Neural cell (in vitro differentiated cells): ENCODE measurements around the gene SGIP1. TPM values are rescaled to one million over a fixed set of nuclear protein-coding genes. Genes with fewer than 3 reads are reported as not detected.

Experiments
- H2AFZ ChIP-seq: fragments of 200-600, 300-800 bp; sonication (generic), shearing (Covaris generic); 2 replicates; pipeline ENCODE4 v1.6.0; 2014; ENCODE audit warnings: low read depth, mild to moderate bottlenecking, antibody characterized with exemption, low read length, moderate library complexity
- H3F3A ChIP-seq: fragments of 200-600 bp; shearing (Covaris generic); 2 replicates; pipeline ENCODE4 v1.6.1; 2016; ENCODE audit warnings: mild to moderate bottlenecking, moderate library complexity, mixed read lengths, antibody characterized with exemption, low read length; ENCODE audit not compliant: insufficient read depth, poor library complexity, severe bottlenecking
- H3K27ac ChIP-seq: fragments of 200-600, 300-800 bp; sonication (generic), shearing (Covaris generic); 2 replicates; pipeline ENCODE4 v1.5.1; 2014; ENCODE audit warnings: mild to moderate bottlenecking, low read length, moderate library complexity
- H3K27me3 ChIP-seq: fragments of 300-800, 200-600 bp; sonication (generic), shearing (Covaris generic); 2 replicates; pipeline ENCODE4 v1.6.0; 2014; ENCODE audit warnings: mild to moderate bottlenecking, low read depth, low read length, moderate library complexity; ENCODE audit not compliant: insufficient read depth
- H3K36me3 ChIP-seq: fragments of 300-800, 200-600 bp; sonication (generic), shearing (Covaris generic); 2 replicates; pipeline ENCODE4 v1.5.1; 2014; ENCODE audit warnings: mild to moderate bottlenecking, antibody characterized with exemption, low read length, moderate library complexity; ENCODE audit not compliant: insufficient read depth
- H3K4me2 ChIP-seq: fragments of 300-800, 200-600 bp; sonication (generic), shearing (Covaris generic); 2 replicates; pipeline ENCODE4 v1.6.0; 2014; ENCODE audit warnings: mild to moderate bottlenecking, low read length
- H3K4me3 ChIP-seq: fragments of 300-800, 200-600 bp; sonication (generic), shearing (Covaris generic); 2 replicates; pipeline ENCODE4 v1.5.1; 2014; ENCODE audit warnings: mild to moderate bottlenecking, low read length, moderate library complexity
- H3K79me2 ChIP-seq: fragments of 200-600 bp; shearing (Covaris generic); replicated peaks from 2 replicates; pipeline ENCODE4 v1.6.0; 2014; ENCODE audit warnings: mild to moderate bottlenecking, low read length, moderate library complexity; ENCODE audit not compliant: insufficient read depth
- H3K9ac ChIP-seq: fragments of 300-800, 200-600 bp; sonication (generic), shearing (Covaris generic); 2 replicates; pipeline ENCODE4 v1.6.1; 2016; ENCODE audit warnings: mild to moderate bottlenecking, low read length, mixed read lengths
- H3K9me2 ChIP-seq: fragments of 200-600 bp; shearing (Covaris generic); 2 replicates; pipeline ENCODE4 v1.6.1; 2016; ENCODE audit warnings: mild to moderate bottlenecking, low read length, mixed read lengths; ENCODE audit not compliant: insufficient read depth
- H3K9me3 ChIP-seq: fragments of 200-600, 300-800 bp; sonication (generic), shearing (Covaris generic); 2 replicates; pipeline ENCODE4 v1.6.1; 2016; ENCODE audit warnings: mild to moderate bottlenecking, mixed run types, low read length, moderate library complexity, mixed read lengths
- H4K20me1 ChIP-seq: fragments of 200-600 bp; shearing (Covaris generic); 2 replicates; pipeline ENCODE4 v1.6.1; 2016; ENCODE audit warnings: mild to moderate bottlenecking, mixed run types; ENCODE audit not compliant: insufficient read depth
- EP300 ChIP-seq: fragments of 450-650 bp; conservative IDR thresholded peaks from 2 replicates; pipeline ENCODE4 v1.6.1; 2014; ENCODE audit warnings: antibody characterized with exemption, mild to moderate bottlenecking, moderate library complexity; ENCODE audit not compliant: poor library complexity, severe bottlenecking
- MXI1 ChIP-seq: fragments of 450-650 bp; conservative IDR thresholded peaks from 2 replicates; pipeline ENCODE4 v1.6.1; 2014; ENCODE audit warnings: antibody characterized with exemption, mild to moderate bottlenecking; ENCODE audit not compliant: poor library complexity, severe bottlenecking
- POLR2AphosphoS5 ChIP-seq: IDR thresholded peaks from 2 replicates; pipeline ENCODE4 v1.6.1; 2012
- RAD21 ChIP-seq: fragments of 450-650 bp; conservative IDR thresholded peaks from 2 replicates; pipeline ENCODE4 v1.6.1; 2014; ENCODE audit warnings: antibody characterized with exemption, mild to moderate bottlenecking, moderate library complexity
- SMC3 ChIP-seq: fragments of 450-650 bp; conservative IDR thresholded peaks from 2 replicates; pipeline ENCODE4 v1.6.1; 2014; ENCODE audit warnings: antibody characterized with exemption, mild to moderate bottlenecking, moderate library complexity; ENCODE audit not compliant: poor library complexity
- TAF1 ChIP-seq: IDR thresholded peaks from 2 replicates; pipeline ENCODE4 v1.6.1; 2012; ENCODE audit warnings: low read depth
- polyA plus RNA-seq: library from polyadenylated mRNA; depleted of rRNA; stranded (reverse); fragments of >200 nt; gene quantifications from 2 replicates; pipeline ENCODE4 v1.2.3, GENCODE V29; 2014
- TF ChIP-seq, protein P1 (sequence below): IDR thresholded peaks from 2 replicates; pipeline ENCODE4 v1.6.1; 2012; ENCODE audit warnings: borderline replicate concordance

Gene SGIP1
- polyA plus RNA-seq, 1 donor from 2014 or later = 50.5 TPM

DNA sequence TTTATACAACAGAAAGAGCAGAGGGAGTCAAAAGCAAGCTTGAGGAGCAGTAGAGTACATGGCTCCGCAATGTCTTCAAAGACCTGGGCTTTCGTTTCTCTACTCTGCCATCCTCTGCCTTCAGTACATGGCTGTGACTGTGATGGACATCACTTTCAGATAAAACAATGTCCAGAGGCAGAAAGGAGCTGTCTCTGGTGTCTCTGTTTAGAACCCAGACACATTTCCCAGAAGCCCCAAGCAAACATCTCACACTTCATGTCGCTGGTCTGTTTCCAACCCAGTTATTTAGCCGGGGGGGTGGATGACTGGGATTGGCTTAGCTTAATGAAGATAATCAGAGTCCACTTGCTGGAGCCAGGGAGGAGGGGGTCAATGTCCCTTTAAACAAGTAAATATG is 25.6 kb downstream of the SGIP1 start:
- Histone ChIP-seq H3F3A (no peaks in the 10 kb centered on the region), H3K9ac (no peak overlapping the region), H3K27ac (no peak overlapping the region), H3K79me2 (no peaks in the 10 kb centered on the region), H3K4me2 (no peak overlapping the region), H4K20me1 (no peaks in the 10 kb centered on the region), H3K27me3 (no peaks in the 10 kb centered on the region), H2AFZ (no peak overlapping the region), H3K9me2 (no peaks in the 10 kb centered on the region), H3K9me3 (no peaks in the 10 kb centered on the region), H3K4me3 (no peak overlapping the region), H3K36me3 (no peaks in the 10 kb centered on the region)
- TF ChIP-seq SMC3 = no peak
- TF ChIP-seq RAD21 = no peak
- TF ChIP-seq, protein P1, sequence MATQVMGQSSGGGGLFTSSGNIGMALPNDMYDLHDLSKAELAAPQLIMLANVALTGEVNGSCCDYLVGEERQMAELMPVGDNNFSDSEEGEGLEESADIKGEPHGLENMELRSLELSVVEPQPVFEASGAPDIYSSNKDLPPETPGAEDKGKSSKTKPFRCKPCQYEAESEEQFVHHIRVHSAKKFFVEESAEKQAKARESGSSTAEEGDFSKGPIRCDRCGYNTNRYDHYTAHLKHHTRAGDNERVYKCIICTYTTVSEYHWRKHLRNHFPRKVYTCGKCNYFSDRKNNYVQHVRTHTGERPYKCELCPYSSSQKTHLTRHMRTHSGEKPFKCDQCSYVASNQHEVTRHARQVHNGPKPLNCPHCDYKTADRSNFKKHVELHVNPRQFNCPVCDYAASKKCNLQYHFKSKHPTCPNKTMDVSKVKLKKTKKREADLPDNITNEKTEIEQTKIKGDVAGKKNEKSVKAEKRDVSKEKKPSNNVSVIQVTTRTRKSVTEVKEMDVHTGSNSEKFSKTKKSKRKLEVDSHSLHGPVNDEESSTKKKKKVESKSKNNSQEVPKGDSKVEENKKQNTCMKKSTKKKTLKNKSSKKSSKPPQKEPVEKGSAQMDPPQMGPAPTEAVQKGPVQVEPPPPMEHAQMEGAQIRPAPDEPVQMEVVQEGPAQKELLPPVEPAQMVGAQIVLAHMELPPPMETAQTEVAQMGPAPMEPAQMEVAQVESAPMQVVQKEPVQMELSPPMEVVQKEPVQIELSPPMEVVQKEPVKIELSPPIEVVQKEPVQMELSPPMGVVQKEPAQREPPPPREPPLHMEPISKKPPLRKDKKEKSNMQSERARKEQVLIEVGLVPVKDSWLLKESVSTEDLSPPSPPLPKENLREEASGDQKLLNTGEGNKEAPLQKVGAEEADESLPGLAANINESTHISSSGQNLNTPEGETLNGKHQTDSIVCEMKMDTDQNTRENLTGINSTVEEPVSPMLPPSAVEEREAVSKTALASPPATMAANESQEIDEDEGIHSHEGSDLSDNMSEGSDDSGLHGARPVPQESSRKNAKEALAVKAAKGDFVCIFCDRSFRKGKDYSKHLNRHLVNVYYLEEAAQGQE = no peak
- no peak for TF ChIP-seq TAF1

DNA sequence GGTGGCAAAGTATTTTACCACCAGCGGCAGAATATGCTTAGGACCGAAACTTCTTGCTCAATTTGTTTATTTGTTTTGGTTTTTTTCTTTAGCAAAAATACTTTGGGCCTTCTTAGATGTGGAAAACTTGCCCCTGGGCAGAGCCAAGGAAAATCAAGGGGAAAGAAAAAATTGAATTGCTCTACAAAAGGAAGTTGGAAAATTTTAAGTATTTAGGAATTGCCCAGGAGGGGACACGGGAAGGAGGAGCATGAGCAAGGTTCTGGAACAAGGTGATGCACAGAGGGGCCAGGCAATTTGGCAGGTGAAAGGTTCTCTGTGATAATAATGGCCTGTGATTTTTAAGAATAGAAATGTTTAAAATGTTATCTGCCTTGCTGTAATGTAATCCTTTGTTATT is 28.6 kb downstream of the SGIP1 start:
- H3K27me3 ChIP-seq = no peaks in the 10 kb centered on the region

More for the DNA sequence above, 28.6 kb downstream of the SGIP1 start:
- Histone ChIP-seq H2AFZ (no peak overlapping the region), H4K20me1 (no peaks in the 10 kb centered on the region), H3K9ac (no peak overlapping the region), H3K4me2 (no peak overlapping the region), H3K27ac (no peak overlapping the region), H3K4me3 (no peak overlapping the region), H3F3A (no peaks in the 10 kb centered on the region), H3K9me2 (no peaks in the 10 kb centered on the region), H3K79me2 (no peaks in the 10 kb centered on the region), H3K36me3 (no peaks in the 10 kb centered on the region), H3K9me3 (no peaks in the 10 kb centered on the region)
- TF ChIP-seq EP300 = no peak
- TF ChIP-seq, protein P1 = no peak
- TF ChIP-seq MXI1 = no peak
- no peak for TF ChIP-seq POLR2AphosphoS5
- no peak for TF ChIP-seq SMC3
